Activated CD4-positive, alpha-beta T cell treated with anti-CD3 and anti-CD28 coated beads, Interleukin-2, Interleukin-4, amounts not matched to agents 100 ng/mL and 50 ng/mL, durations not matched to agents 16 hours and 8 hours (primary cell): ENCODE measurements around the gene HPGDS.
"Not testable (repeated sequence)": the region's sequence is repeated elsewhere in the genome, so short reads cannot be mapped to it uniquely, and the experiment has no call there.

Experiments
- DNase-seq: peaks from one replicate; pipeline ENCODE4 v3.0.0-alpha.2; 2020; ENCODE audit warnings: low spot score

HPGDS gene

GRCh38 chr4:94342694-94343093 is at the start of gene HPGDS:
Gene HPGDS, minus strand, starts transcription at chr4:94342836. Its CDS starts 8,207 bp downstream, at chr4:94334629.
- DNase-seq: no peak

GRCh38 chr4:94390804-94391410 is 48.3 kb upstream of the HPGDS start:
- peak; percentile 41 for DNase-seq

- no peak for DNase-seq
Measured at GRCh38 chr4:94389595-94390267, 47.1 kb upstream of the HPGDS start.

- DNase-seq: not testable (repeated sequence)
Measured at GRCh38 chr4:94387965-94388364, 45.3 kb upstream of the HPGDS start.

GRCh38 chr4:94385452-94385851 is 42.8 kb upstream of the HPGDS start:
- not testable (repeated sequence) for DNase-seq

GRCh38 chr4:94382891-94383290 is 40.3 kb upstream of the HPGDS start:
- not testable (repeated sequence) for DNase-seq

GRCh38 chr4:94378047-94378446 is 35.4 kb upstream of the HPGDS start:
- DNase-seq: no peak

- no peak for DNase-seq
Measured at GRCh38 chr4:94377294-94377693, 34.7 kb upstream of the HPGDS start.

GRCh38 chr4:94375364-94375763 is 32.7 kb upstream of the HPGDS start:
- no peak for DNase-seq

- DNase-seq: no peak
Measured at GRCh38 chr4:94373752-94374151, 31.1 kb upstream of the HPGDS start.

GRCh38 chr4:94372991-94373390 is 30.4 kb upstream of the HPGDS start:
- no peak for DNase-seq

- no peak for DNase-seq
Measured at GRCh38 chr4:94372228-94372978, 29.8 kb upstream of the HPGDS start.

- no peak for DNase-seq
Measured at GRCh38 chr4:94371290-94371689, 28.7 kb upstream of the HPGDS start.

GRCh38 chr4:94370533-94371254 is 28.1 kb upstream of the HPGDS start:
- DNase-seq: no peak

GRCh38 chr4:94369046-94369445 is 26.4 kb upstream of the HPGDS start:
- no peak for DNase-seq

- no peak for DNase-seq
Measured at GRCh38 chr4:94368459-94368858, 25.8 kb upstream of the HPGDS start.

GRCh38 chr4:94365304-94365703 is 22.7 kb upstream of the HPGDS start:
- no peak for DNase-seq

GRCh38 chr4:94364527-94364926 is 21.9 kb upstream of the HPGDS start:
- DNase-seq: no peak

- no peak for DNase-seq
Measured at GRCh38 chr4:94363136-94363655, 20.6 kb upstream of the HPGDS start.

GRCh38 chr4:94359838-94360237 is 17.2 kb upstream of the HPGDS start:
- no peak for DNase-seq

- DNase-seq: no peak
Measured at GRCh38 chr4:94359221-94359620, 16.6 kb upstream of the HPGDS start.

GRCh38 chr4:94358101-94358500 is 15.5 kb upstream of the HPGDS start:
- DNase-seq: no peak
